HL-60 (cell line): ENCODE measurements around the gene DENND11.

ENCODE experiments used
- DNase-seq, 2 experiments: peaks; one replicate each; pipeline ENCODE4 v3.0.0-alpha.2; 2010 to 2020; ENCODE audit warnings: low read depth in 1 of 2, low spot score in 1 of 2
- H3K27ac ChIP-seq: fragments of 250-450 bp; sonication (Bioruptor Pico); replicated peaks from 2 replicates; pipeline ENCODE4 v1.5.1; 2020; ENCODE audit warnings: mild to moderate bottlenecking, moderate library complexity
- H3K27me3 ChIP-seq: fragments of 250-450 bp; sonication (Bioruptor Pico); 2 replicates; pipeline ENCODE4 v1.5.1; 2021; ENCODE audit warnings: mild to moderate bottlenecking, moderate library complexity; ENCODE audit not compliant: insufficient read depth, poor library complexity, severe bottlenecking
- H3K4me3 ChIP-seq: replicated peaks from 2 replicates; pipeline ENCODE4 v1.5.1; 2011; ENCODE audit warnings: mild to moderate bottlenecking, control low read depth, low read length; ENCODE audit not compliant: insufficient read depth
- CTCF ChIP-seq: IDR thresholded peaks from one replicate; pipeline ENCODE4 v1.5.1; 2011; ENCODE audit warnings: low read length, control low read depth, inconsistent platforms; ENCODE audit not compliant: insufficient read depth
- GABPA ChIP-seq: IDR thresholded peaks from 2 replicates; pipeline ENCODE4 v1.6.1; 2012; ENCODE audit warnings: low read depth
- POLR2AphosphoS5 ChIP-seq: IDR thresholded peaks from 2 replicates; pipeline ENCODE4 v1.6.1; 2012; ENCODE audit warnings: low read depth
- SPI1 ChIP-seq: IDR thresholded peaks from 2 replicates; pipeline ENCODE4 v1.6.1; 2012; ENCODE audit warnings: low read depth, mild to moderate bottlenecking, borderline replicate concordance
- TF ChIP-seq, protein P1 (sequence below): IDR thresholded peaks from 2 replicates; pipeline ENCODE4 v1.6.1; 2012; ENCODE audit warnings: low read depth; ENCODE audit not compliant: insufficient replicate concordance

Gene DENND11

GRCh38 chr7:141697211-141697871 is 4.6 kb downstream of the DENND11 start:
- Histone ChIP-seq H3K4me3 (no peak overlapping the region), H3K27me3 (no peaks in the 10 kb centered on the region), H3K27ac (no peak overlapping the region)
- DNase-seq, result no peak
- TF ChIP-seq SPI1 (no peak), GABPA (no peak), POLR2AphosphoS5 (no peak), CTCF (no peak)
- TF ChIP-seq, protein P1, sequence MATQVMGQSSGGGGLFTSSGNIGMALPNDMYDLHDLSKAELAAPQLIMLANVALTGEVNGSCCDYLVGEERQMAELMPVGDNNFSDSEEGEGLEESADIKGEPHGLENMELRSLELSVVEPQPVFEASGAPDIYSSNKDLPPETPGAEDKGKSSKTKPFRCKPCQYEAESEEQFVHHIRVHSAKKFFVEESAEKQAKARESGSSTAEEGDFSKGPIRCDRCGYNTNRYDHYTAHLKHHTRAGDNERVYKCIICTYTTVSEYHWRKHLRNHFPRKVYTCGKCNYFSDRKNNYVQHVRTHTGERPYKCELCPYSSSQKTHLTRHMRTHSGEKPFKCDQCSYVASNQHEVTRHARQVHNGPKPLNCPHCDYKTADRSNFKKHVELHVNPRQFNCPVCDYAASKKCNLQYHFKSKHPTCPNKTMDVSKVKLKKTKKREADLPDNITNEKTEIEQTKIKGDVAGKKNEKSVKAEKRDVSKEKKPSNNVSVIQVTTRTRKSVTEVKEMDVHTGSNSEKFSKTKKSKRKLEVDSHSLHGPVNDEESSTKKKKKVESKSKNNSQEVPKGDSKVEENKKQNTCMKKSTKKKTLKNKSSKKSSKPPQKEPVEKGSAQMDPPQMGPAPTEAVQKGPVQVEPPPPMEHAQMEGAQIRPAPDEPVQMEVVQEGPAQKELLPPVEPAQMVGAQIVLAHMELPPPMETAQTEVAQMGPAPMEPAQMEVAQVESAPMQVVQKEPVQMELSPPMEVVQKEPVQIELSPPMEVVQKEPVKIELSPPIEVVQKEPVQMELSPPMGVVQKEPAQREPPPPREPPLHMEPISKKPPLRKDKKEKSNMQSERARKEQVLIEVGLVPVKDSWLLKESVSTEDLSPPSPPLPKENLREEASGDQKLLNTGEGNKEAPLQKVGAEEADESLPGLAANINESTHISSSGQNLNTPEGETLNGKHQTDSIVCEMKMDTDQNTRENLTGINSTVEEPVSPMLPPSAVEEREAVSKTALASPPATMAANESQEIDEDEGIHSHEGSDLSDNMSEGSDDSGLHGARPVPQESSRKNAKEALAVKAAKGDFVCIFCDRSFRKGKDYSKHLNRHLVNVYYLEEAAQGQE, result no peak

DNA sequence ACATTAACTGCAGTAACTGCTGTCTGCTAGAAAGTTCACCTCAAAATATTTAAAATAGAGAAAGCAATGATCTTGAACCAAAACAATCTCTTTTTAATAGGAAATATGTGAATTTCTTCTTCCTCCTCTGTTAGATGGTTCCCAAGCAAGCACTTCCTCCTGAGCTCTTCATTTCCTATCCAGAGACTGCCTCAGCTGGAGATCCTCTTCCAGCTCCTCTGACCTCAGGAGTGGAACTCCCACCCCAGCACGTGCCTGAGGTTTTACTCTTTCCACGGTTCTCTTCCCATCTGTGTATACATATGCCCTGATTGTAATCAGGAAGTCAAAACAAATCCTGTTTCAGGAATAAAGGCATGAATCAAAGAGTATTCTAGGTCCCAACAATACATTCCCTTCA is 5.6 kb downstream of the DENND11 start:
- Histone ChIP-seq H3K4me3 (no peak overlapping the region), H3K27ac (no peak overlapping the region), H3K27me3 (no peaks in the 10 kb centered on the region)
- peak; percentile 64; the same call in 1 of the 2 replicates for TF ChIP-seq SPI1
- TF ChIP-seq POLR2AphosphoS5, result no peak
- TF ChIP-seq CTCF, result no peak
- no peak for DNase-seq

GRCh38 chr7:141695803-141696289 is 6.1 kb downstream of the DENND11 start:
- no peak overlapping the region for H3K4me3 ChIP-seq
- no peak overlapping the region for H3K27ac ChIP-seq
- no peaks in the 10 kb centered on the region for H3K27me3 ChIP-seq
- no peak for DNase-seq
- TF ChIP-seq CTCF (no peak), GABPA (no peak), POLR2AphosphoS5 (no peak), SPI1 (no peak)
- TF ChIP-seq, protein P1, result no peak

- TF ChIP-seq SPI1 (no peak), CTCF (no peak), POLR2AphosphoS5 (no peak), GABPA (no peak)
- TF ChIP-seq, protein P1, result no peak
- DNase-seq, result no peak
- Histone ChIP-seq H3K4me3 (no peak overlapping the region), H3K27me3 (no peaks in the 10 kb centered on the region), H3K27ac (no peak overlapping the region)
Observed at GRCh38 chr7:141693082-141693481, 8.9 kb downstream of the DENND11 start.
